ENCODE measurements around the gene THEMIS.
"Not testable (repeated sequence)": the region's sequence is repeated elsewhere in the genome, so short reads cannot be mapped to it uniquely, and the experiment has no call there.

The THEMIS gene

GRCh38 chr6:127914240-127914639, 13.4 kb upstream of the THEMIS start:
- DNase-seq (ENCODE audit: low read depth in 1 of 2, low spot score in 1 of 2), result no peak

DNA sequence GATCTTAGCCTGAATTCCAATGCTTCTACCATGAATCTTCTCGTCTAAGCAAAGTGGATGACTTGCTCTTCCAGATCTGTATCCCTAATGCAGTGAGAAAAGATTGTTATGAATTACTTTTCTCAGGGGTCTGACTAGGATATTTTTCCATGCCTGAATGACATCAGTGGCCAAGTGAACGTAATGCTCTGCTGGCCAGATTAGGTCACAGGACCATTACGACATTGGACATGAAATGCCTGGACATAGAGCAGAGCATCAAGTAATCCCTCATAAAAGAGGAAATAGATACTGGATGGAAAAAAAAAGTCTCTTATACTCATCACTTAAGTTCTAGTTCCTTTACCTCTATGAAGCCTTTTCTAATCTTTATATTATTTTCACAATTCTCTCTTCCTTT, 12.1 kb upstream of the THEMIS start:
- DNase-seq (ENCODE audit: low read depth in 1 of 2, low spot score in 1 of 2), result no peak

- DNase-seq (ENCODE audit: low read depth in 1 of 2, low spot score in 1 of 2), result no peak
These were observed 7.2 kb upstream of the THEMIS start for GRCh38 chr6:127907960-127908640.

GRCh38 chr6:127904160-127904559, 3.3 kb upstream of the THEMIS start:
- DNase-seq (ENCODE audit: low read depth in 1 of 2, low spot score in 1 of 2), result no peak

DNA sequence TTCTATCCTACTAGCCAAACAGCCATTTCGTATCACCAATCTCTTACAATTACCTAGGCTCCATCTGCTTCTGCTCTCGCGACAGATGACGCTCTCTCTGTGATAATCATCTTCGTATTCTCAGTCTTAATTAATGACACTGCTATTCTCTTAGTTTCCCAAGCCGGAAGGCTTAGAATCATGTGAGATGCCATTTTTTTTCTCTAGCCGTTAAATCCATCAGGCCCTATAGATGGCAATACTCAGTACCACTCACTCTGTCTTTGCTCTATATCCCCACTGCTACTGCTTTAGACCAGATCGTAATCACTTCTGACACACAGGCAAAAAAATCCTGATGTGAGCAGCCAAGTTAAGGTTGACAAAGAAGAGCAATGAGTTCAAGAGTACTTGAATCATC, 2.1 kb upstream of the THEMIS start:
- DNase-seq (ENCODE audit: low read depth in 1 of 2, low spot score in 1 of 2), result no peak

- DNase-seq (ENCODE audit: low read depth in 1 of 2, low spot score in 1 of 2), result no peak
These were observed 3.4 kb downstream of the THEMIS start for GRCh38 chr6:127897484-127897883.

GRCh38 chr6:127894051-127894450, 6.8 kb downstream of the THEMIS start:
- no peak for DNase-seq (ENCODE audit: low read depth in 1 of 2, low spot score in 1 of 2)

DNA sequence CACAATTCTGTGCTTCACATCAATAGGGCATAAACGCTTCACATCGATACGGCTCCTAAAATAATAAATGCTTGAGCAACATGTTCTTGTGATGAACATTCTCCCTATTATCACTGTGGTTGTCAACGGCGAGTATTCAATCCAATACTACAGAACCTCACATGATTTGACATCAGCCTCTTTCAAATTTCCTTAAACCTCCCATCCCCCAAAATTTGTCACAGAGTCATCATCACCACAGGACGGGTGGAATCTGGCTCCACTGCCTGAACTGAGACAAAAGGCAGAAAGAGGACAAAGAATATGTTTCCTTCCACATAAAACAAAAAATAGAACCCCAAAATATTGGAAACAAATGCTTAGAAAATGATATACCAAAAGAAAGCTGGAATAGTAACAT, 7.3 kb downstream of the THEMIS start:
- DNase-seq (ENCODE audit: low read depth in 1 of 2, low spot score in 1 of 2), result no peak

GRCh38 chr6:127891731-127892326, 9.0 kb downstream of the THEMIS start:
- no peak for DNase-seq (ENCODE audit: low read depth in 1 of 2, low spot score in 1 of 2)

DNA sequence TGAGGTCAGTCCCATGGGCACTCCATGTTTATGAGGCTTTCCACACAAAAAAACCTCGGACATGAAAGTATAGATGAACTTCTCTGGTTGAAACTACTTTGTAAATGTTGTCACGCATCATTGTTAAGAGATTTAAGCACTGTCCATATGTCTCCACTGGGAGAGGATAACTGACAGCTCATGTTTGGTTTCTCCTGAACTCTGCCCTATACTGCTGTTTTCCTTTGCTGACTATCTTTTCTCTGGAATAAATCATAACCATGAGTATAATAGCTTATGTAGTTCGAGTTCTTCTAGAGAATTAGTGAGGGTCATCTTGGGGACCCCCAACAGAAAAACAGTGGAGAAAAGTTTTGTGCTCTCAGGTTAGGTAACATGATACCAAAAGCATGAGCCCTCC, 14.3 kb downstream of the THEMIS start:
- DNase-seq (ENCODE audit: low read depth in 1 of 2, low spot score in 1 of 2), result no peak

GRCh38 chr6:127884134-127884533, 16.7 kb downstream of the THEMIS start:
- no peak for DNase-seq (ENCODE audit: low read depth in 1 of 2, low spot score in 1 of 2)

- not testable (repeated sequence) for DNase-seq (ENCODE audit: low read depth in 1 of 2, low spot score in 1 of 2)
These were observed 18.9 kb downstream of the THEMIS start for GRCh38 chr6:127881949-127882348.

DNA sequence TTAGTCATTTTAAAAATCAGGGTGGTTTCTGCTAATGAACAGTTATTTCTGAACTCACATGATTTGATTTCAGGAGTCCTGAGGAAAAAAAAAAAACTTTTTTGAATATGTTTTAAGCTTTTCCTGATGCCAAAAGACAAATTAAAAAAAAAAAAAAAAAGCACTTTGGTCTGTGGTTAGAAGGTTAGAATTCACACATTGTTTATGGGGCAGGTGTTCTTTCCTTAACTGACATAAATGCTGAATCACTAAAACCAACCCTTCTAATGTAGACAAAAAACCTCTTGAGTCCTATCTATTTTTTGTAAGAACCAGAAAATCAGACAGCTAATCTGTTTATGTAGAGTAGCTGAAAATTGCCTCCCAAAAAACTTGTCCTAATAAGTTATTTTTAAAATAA, 20.4 kb downstream of the THEMIS start:
- DNase-seq (ENCODE audit: low read depth in 1 of 2, low spot score in 1 of 2), result no peak

DNA sequence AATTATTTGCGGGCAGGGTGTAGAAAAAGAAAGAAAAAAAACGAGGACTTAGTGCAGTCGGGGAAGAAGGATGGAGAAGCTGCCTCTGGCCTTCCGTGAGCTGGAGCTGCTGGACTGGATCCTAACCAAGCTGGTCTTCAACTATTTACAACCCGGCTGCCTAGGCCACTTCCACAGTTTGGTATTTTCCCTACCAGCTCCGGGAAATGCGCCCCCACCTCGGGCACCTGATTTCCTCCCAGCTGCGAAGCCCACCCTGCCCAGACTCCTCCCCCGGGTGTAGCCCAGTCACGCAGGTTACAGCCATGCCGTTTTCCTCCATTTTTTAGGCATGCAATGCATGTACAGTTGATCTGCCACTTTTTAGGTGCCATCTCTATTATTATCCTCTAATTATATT, 21.2 kb downstream of the THEMIS start:
- DNase-seq (ENCODE audit: low read depth in 1 of 2, low spot score in 1 of 2), result no peak

DNA sequence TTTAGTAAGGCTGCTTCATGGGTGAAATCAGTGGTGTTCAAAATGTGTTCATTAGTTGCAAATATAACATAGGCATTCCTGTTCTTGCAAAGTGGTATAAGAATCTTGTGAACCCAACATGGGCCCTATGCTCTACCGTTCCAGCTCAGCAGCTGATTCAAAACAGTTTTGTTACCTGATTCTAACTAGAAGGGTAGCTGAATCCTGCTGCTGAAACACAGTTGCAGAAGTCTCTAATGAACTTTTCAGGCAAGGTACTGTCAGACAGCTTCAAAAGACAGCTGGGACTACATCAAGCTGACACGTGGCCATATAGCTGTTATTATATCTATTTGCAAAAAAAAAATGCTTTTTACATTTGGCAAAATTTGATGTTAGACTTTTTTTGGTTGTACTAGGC, 22.7 kb downstream of the THEMIS start:
- no peak for DNase-seq (ENCODE audit: low read depth in 1 of 2, low spot score in 1 of 2)

DNA sequence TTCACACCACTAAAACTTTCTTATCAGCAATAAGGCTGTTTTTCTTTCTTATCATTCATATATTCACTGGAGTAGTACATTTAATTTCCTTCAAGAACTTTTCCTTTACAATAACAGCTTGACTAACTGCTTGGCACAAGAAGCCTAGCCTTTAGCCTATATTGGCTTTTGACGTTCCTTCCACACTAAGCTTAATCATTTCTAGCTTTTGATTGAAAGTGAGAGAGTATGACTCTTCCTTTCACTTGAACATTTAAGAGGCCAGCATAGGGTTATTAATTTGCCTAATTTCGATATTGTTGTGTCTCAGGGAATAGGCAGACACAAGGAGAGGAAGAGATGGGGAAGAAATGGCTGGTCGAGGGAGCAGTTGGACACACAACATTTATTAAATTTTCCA, 23.6 kb downstream of the THEMIS start:
- no peak for DNase-seq (ENCODE audit: low read depth in 1 of 2, low spot score in 1 of 2)

- DNase-seq (ENCODE audit: low read depth in 1 of 2, low spot score in 1 of 2), result no peak
These were observed 31.0 kb downstream of the THEMIS start for GRCh38 chr6:127869772-127870404.

DNA sequence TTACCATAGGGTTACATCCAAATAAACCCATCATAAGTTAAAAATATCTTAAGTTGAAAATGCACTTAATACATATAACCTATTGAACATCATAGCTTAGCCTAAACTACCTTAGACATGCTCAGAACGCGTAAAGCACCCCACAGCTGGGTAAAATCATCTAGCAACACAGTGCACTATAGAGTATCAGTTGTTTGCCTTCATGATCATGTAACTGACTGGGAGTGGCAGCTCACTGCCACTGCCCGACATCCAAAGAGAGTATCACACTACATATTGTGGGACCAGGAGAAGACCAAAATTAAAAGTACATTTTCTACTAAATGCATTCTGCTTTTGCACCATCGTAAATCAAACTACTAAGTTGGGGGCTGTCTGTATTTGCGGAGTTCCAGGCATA, 31.7 kb downstream of the THEMIS start:
- no peak for DNase-seq (ENCODE audit: low read depth in 1 of 2, low spot score in 1 of 2)

DNA sequence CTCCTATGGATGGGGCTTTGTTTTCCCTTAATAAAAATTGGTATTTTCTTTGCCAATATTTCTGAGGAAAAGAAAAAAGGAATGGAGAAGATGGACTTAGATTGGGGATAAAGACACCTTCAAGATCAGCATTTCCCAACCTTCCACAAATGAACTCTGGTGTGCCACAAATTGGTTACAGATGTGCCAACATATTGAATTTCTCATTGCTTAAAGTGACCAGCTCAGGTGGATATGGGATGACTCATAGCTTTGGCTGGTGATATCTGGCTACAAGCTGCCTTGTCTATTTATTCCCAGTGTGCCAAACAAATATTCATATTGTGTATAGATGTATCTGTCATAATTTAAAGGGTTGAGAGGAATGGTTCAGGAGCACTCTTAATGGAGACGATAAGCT, 32.5 kb downstream of the THEMIS start:
- no peak for DNase-seq (ENCODE audit: low read depth in 1 of 2, low spot score in 1 of 2)

DNA sequence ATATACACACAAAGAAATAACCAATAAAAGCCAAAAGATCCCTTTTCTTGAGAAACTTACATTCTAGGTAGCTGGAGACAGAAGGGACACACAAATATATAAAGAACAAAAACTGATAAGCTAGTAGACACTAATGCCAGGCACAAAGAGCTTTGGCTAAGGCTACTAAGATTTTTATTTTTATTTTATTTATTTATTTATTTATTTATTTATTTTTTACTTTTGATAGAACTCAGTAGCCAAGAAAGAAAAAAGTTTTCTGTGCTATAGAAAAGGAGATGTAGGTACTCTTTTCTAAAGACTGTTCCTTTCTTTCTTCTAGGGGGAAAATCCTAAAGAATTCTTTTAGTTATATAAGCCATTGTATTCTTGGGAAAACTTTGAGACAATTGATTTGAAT, 34.1 kb downstream of the THEMIS start:
- DNase-seq (ENCODE audit: low read depth in 1 of 2, low spot score in 1 of 2), result no peak

- DNase-seq (ENCODE audit: low read depth in 1 of 2, low spot score in 1 of 2), result no peak
These were observed 35.8 kb downstream of the THEMIS start for GRCh38 chr6:127865108-127865507.

DNA sequence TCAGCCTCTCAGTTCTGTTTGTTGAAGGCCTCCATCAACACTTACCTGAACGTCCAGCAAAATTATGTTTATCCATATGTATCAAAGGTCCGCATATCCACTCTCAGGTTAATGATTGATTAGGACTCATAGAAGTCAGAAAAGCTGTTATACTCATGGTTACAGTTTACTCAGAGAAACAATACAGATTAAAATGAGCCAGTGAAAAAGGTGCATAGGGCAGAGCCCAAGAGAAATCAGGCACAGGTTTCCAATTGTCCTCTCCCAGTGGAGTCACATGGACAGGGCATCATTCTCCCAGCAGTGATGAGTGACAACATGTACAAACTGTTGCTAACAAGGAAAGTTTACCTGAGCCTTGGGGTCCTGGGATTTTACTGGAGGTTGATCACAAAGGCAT, 36.2 kb downstream of the THEMIS start:
- no peak for DNase-seq (ENCODE audit: low read depth in 1 of 2, low spot score in 1 of 2)

DNA sequence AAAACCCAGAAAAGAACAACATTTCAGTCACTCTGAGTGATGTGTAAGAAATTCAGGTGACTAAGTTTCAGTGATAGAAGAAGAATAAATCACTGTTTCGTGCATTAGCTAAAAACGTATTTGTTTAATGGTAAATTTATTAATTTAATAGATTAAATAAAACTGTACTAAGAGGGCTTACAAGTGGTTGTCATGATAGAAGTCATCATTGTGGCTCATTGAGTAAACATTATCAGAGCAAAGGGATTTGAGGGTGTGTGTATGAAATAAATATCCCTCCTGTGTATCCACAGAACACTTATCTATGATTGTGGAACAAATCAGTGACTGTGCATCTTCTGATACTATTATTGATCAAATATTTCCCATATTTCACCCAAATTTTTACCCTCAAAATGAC, 40.1 kb downstream of the THEMIS start:
- no peak for DNase-seq (ENCODE audit: low read depth in 1 of 2, low spot score in 1 of 2)

All from stimulated activated CD4-positive, alpha-beta T cell treated with anti-CD3 and anti-CD28 coated beads, Interleukin-15, amount 100 ng/mL, for 1 hour (primary cell).